Keratinocyte (primary cell): ENCODE data around the gene RAX2. TPM values are rescaled to one million over a fixed set of nuclear protein-coding genes. Genes with fewer than 3 reads are reported as not detected.

Experiments
- DNase-seq: peaks from one replicate; pipeline ENCODE4 v3.0.0-alpha.2; 2011; ENCODE audit warnings: low read depth, missing footprints, low spot score
- FAIRE-seq: peaks from 2 replicates; lab custom pipeline; 2011; peaks lifted over from hg19 to GRCh38; lab: Jason Lieb, UNC
- H2AFZ ChIP-seq: 2 replicates; pipeline ENCODE4 v1.6.0; 2012; ENCODE audit warnings: low read length, control low read depth, inconsistent platforms; ENCODE audit not compliant: control insufficient read depth
- H3K27ac ChIP-seq: 2 replicates; pipeline ENCODE4 v1.5.1; 2011; ENCODE audit warnings: low read length; ENCODE audit not compliant: control insufficient read depth, insufficient read depth
- H3K27me3 ChIP-seq: 3 replicates; pipeline ENCODE4 v1.6.0; 2011; ENCODE audit warnings: low read length; ENCODE audit not compliant: control insufficient read depth, insufficient read depth; ENCODE audit errors: extremely low read depth
- H3K36me3 ChIP-seq, 2 experiments: 2 replicates in 1 of 2; 3 replicates in 1 of 2; pipeline ENCODE4 v1.5.1; 2011; ENCODE audit warnings: low read length in 2 of 2, mild to moderate bottlenecking in 1 of 2; ENCODE audit not compliant: control insufficient read depth in 2 of 2, insufficient read depth in 2 of 2; ENCODE audit errors: extremely low read depth in 1 of 2
- H3K4me1 ChIP-seq: 3 replicates; pipeline ENCODE4 v1.5.1; 2011; ENCODE audit warnings: low read length; ENCODE audit not compliant: control insufficient read depth, insufficient read depth; ENCODE audit errors: extremely low read depth
- H3K4me2 ChIP-seq: 3 replicates; pipeline ENCODE4 v1.6.0; 2011; ENCODE audit warnings: low read depth, low read length; ENCODE audit not compliant: control insufficient read depth, insufficient read depth; ENCODE audit errors: extremely low read depth
- H3K4me3 ChIP-seq, 3 experiments: fragments of 200-600 bp in 1 of 3; sonication (generic) in 1 of 3; 2 replicates in 2 of 3; 3 replicates in 1 of 3; pipeline ENCODE4 v1.5.1; 2011 to 2016; ENCODE audit warnings: low read length in 3 of 3, mild to moderate bottlenecking in 3 of 3, control low read depth in 2 of 3, inconsistent platforms in 1 of 3, low read depth in 1 of 3, mixed read lengths in 1 of 3, mixed run types in 1 of 3, moderate library complexity in 1 of 3; ENCODE audit not compliant: control insufficient read depth in 2 of 3, insufficient read depth in 2 of 3; ENCODE audit errors: extremely low read depth in 1 of 3
- H3K79me2 ChIP-seq: 2 replicates; pipeline ENCODE4 v1.6.0; 2012; ENCODE audit warnings: low read length; ENCODE audit not compliant: control insufficient read depth, insufficient read depth
- H3K9ac ChIP-seq: 3 replicates; pipeline ENCODE4 v1.6.0; 2011; ENCODE audit warnings: low read length; ENCODE audit not compliant: control insufficient read depth, insufficient read depth; ENCODE audit errors: extremely low read depth
- H3K9me1 ChIP-seq: 3 replicates; pipeline ENCODE4 v1.6.0; 2011; ENCODE audit warnings: low read length; ENCODE audit not compliant: control insufficient read depth, insufficient read depth; ENCODE audit errors: extremely low read depth
- H3K9me3 ChIP-seq: 2 replicates; pipeline ENCODE4 v1.5.1; 2012; ENCODE audit warnings: low read depth, low read length; ENCODE audit not compliant: control insufficient read depth
- H4K20me1 ChIP-seq: 3 replicates; pipeline ENCODE4 v1.6.0; 2011; ENCODE audit warnings: low read length; ENCODE audit not compliant: control insufficient read depth, insufficient read depth; ENCODE audit errors: extremely low read depth
- CTCF ChIP-seq, 3 experiments: IDR thresholded peaks in 1 of 3; conservative IDR thresholded peaks in 1 of 3; optimal IDR thresholded peaks in 1 of 3; 2 replicates in 2 of 3; 3 replicates in 1 of 3; pipeline versions ENCODE3 to v1.5.1; 2011; ENCODE audit warnings: low read length in 3 of 3, mild to moderate bottlenecking in 3 of 3, moderate library complexity in 2 of 3, control low read depth in 1 of 3, inconsistent platforms in 1 of 3; ENCODE audit not compliant: insufficient read depth in 2 of 3; ENCODE audit errors: extremely low read depth in 1 of 3
- EZH2 ChIP-seq: IDR thresholded peaks from one replicate; pipeline ENCODE4 v1.6.1; 2012; ENCODE audit warnings: inconsistent platforms, mild to moderate bottlenecking, low read length, moderate library complexity
- dilution Hi-C: fragments of 300-500 bp; cut with MboI; formaldehyde crosslinking; loops from one replicate; pipeline ENCODE4 v1.7.0; 2020; ENCODE audit warnings: low sequenced_read_pairs; ENCODE audit not compliant: extremely low pct_ligation_motif_present
- polyA plus RNA-seq, 5 experiments: library from polyadenylated mRNA; depleted of rRNA in 3 of 5; stranded (reverse) in 3 of 5; stranded (forward) in 1 of 5; unstranded in 1 of 5; fragments of >200 nt; gene quantifications; 1 replicate in 1 of 5; 2 replicates in 3 of 5; 3 replicates in 1 of 5; pipeline versions ENCODE4 v1.2.1 to v1.2.3, GENCODE V29; 2011 to 2012; ENCODE audit warnings: missing spikeins in 2 of 5, low read depth in 1 of 5, low replicate concordance in 1 of 5

RAX2 gene
- polyA plus RNA-seq, 1 donor (not counting 4 experiments of a cell fraction or from before 2014, with no cell fraction given) = not detected

- TF ChIP-seq EZH2 (no peak), CTCF (optimal IDR thresholded peaks at IDR 0.05 in 1 of 3, IDR thresholded peaks at IDR 0.05 in 1 of 3, conservative IDR thresholded peaks at IDR 0.05 in 1 of 3; ENCODE audit: extremely low read depth in 1 of 3, insufficient read depth in 2 of 3, low read length in 3 of 3) (no peak)
- dilution Hi-C loops = no loop called here
Measured at GRCh38 chr19:3732108-3732507, 39.9 kb downstream of the RAX2 start.

GRCh38 chr19:3730457-3730958 is 41.5 kb downstream of the RAX2 start:
- TF ChIP-seq EZH2 (no peak), CTCF (optimal IDR thresholded peaks at IDR 0.05 in 1 of 3, IDR thresholded peaks at IDR 0.05 in 1 of 3, conservative IDR thresholded peaks at IDR 0.05 in 1 of 3; ENCODE audit: extremely low read depth in 1 of 3, insufficient read depth in 2 of 3, low read length in 3 of 3) (no peak)
- H3K9me1 ChIP-seq = no peaks in the 10 kb centered on the region
- H4K20me1 ChIP-seq = no peaks in the 10 kb centered on the region
- no peak overlapping the region for H3K27ac ChIP-seq
- no peaks in the 10 kb centered on the region for H3K36me3 ChIP-seq
- no peak overlapping the region for H3K4me3 ChIP-seq
- FAIRE-seq (no peak), DNase-seq (no peak)
- no peak overlapping the region for H3K9ac ChIP-seq
- peaks cover 8% of the 10 kb centered on the region for H3K27me3 ChIP-seq
- H3K4me1 ChIP-seq = no peaks in the 10 kb centered on the region
- H3K4me2 ChIP-seq = no peak overlapping the region
- no peaks in the 10 kb centered on the region for H3K9me3 ChIP-seq
- H3K79me2 ChIP-seq = no peaks in the 10 kb centered on the region
- no peak overlapping the region for H2AFZ ChIP-seq
- dilution Hi-C loops = no loop called here

More at GRCh38 chr19:3732108-3732507, 39.9 kb downstream of the RAX2 start:
- Histone ChIP-seq H3K4me2 (no peak overlapping the region), H3K27me3 (peaks cover 3% of the 10 kb centered on the region), H3K27ac (no peak overlapping the region), H3K4me3 (no peak overlapping the region), H3K9ac (no peak overlapping the region), H3K36me3 (no peaks in the 10 kb centered on the region), H3K4me1 (no peaks in the 10 kb centered on the region), H3K9me3 (no peaks in the 10 kb centered on the region), H2AFZ (no peak overlapping the region), H3K79me2 (no peaks in the 10 kb centered on the region), H3K9me1 (no peaks in the 10 kb centered on the region), H4K20me1 (no peaks in the 10 kb centered on the region)
- FAIRE-seq = no peak
- DNase-seq = no peak
